Transverse colon (tissue), 3 donors: ENCODE measurements around the gene ERVW-1.

Experiments
- POLR2A ChIP-seq: fragments of 450-650 bp; IDR thresholded peaks from one replicate; pipeline ENCODE4 v1.6.1; 2016; ENCODE audit warnings: antibody characterized with exemption, mild to moderate bottlenecking, moderate library complexity
- POLR2AphosphoS5 ChIP-seq, 3 donors: sonication (generic); formaldehyde crosslinking; IDR thresholded peaks; one replicate each; pipeline ENCODE4 v1.6.1; 2016; ENCODE audit warnings: antibody characterized with exemption in 3 of 3

- TF ChIP-seq POLR2AphosphoS5 (IDR thresholded peaks at IDR 0.05) (no peak), POLR2A (no peak)
These were observed 54.8 kb downstream of the ERVW-1 start for GRCh38 chr7:92422926-92423325.
